ENCODE data around the gene FURIN. TPM values are rescaled to one million over a fixed set of nuclear protein-coding genes. Genes with fewer than 3 reads are reported as not detected.

Gene FURIN
- polyA plus RNA-seq, 2 of the 4 experiments (the other 2 are of a cell fraction), result 16.8 to 33.3 TPM

- ATAC-seq, result no peak
- CTCF ChIA-PET, result interaction anchor here (1.0 to 4.2 kb wide), 4 partner anchors 9 to 229 kb away, joined by 4 to 48 read pairs (median 4); partner anchors contain the start of genes FES and HDDC3
- 95% methylated on average over 15 of the region's 15 CpGs for WGBS (ENCODE audit: missing lambda C conversion rate)
- Histone ChIP-seq H3K27ac (no peak overlapping the region), H3K4me2 (no peak overlapping the region), H3K9me3 (no peaks in the 10 kb centered on the region), H3K4me3 (no peak overlapping the region), H3K4me1 (peaks cover 26% of the 10 kb centered on the region)
- no peak for TF ChIP-seq TP53 (CRISPR knock-in tag; IDR thresholded peaks at IDR 0.05)
- TF ChIP-seq BHLHE40 (IDR thresholded peaks at IDR 0.05; ENCODE audit: low read depth, low read length), result no peak
- no peak for TF ChIP-seq ZC3H11A (IDR thresholded peaks at IDR 0.05)
- TF ChIP-seq KDM1A (IDR thresholded peaks at IDR 0.05; ENCODE audit: low read depth), result no peak
- no peak for TF ChIP-seq JUNB (IDR thresholded peaks at IDR 0.05)
- no peak for FAIRE-seq
- DNase-seq (ENCODE audit: low read depth in 1 of 2, low spot score in 1 of 2), result no peak
- POLR2A ChIA-PET, result no interaction called here
Measured at GRCh38 chr15:90876512-90877170, 8.3 kb downstream of the FURIN start.

- ChIA-PET CTCF (interaction anchor here (0.7 to 1.4 kb wide), 4 partner anchors 9 to 230 kb away, joined by 3 to 4 read pairs (median 3); partner anchors contain the start of gene BLM), POLR2A (no interaction called here)
- no peak for FAIRE-seq
- Histone ChIP-seq H3K9me3 (no peaks in the 10 kb centered on the region), H3K4me2 (no peak overlapping the region), H3K4me3 (no peak overlapping the region), H3K27ac (no peak overlapping the region), H3K4me1 (peaks cover 25% of the 10 kb centered on the region)
- DNase-seq (ENCODE audit: low read depth in 1 of 2, low spot score in 1 of 2), result no peak
- 96% methylated on average over 14 of the region's 14 CpGs for WGBS (ENCODE audit: missing lambda C conversion rate)
- no peak for ATAC-seq
- no peak for TF ChIP-seq HOXB13 (CRISPR knock-in tag; IDR thresholded peaks at IDR 0.05; ENCODE audit: low read depth)
- TF ChIP-seq ELK1 (IDR thresholded peaks at IDR 0.05; ENCODE audit: low read depth, low read length), result no peak
Measured at GRCh38 chr15:90877315-90877714, 8.9 kb downstream of the FURIN start.

- POLR2A ChIA-PET, result no interaction called here
- no peak overlapping the region for H3K27ac ChIP-seq
Measured at GRCh38 chr15:90877996-90878395, 9.6 kb downstream of the FURIN start.

More at GRCh38 chr15:90877996-90878395, 9.6 kb downstream of the FURIN start:
- no peak overlapping the region for H3K4me3 ChIP-seq
- H3K4me1 ChIP-seq, result peaks cover 18% of the 10 kb centered on the region
- no peak for ATAC-seq
- CTCF ChIA-PET, result interaction anchor here (0.7 to 1.4 kb wide), 4 partner anchors 8 to 230 kb away, joined by 3 to 4 read pairs (median 3); partner anchors contain the start of gene BLM
- FAIRE-seq, result no peak
- no peak for TF ChIP-seq POLR2A (IDR thresholded peaks at IDR 0.05; ENCODE audit: low read length)
- no peak for TF ChIP-seq CBX2 (IDR thresholded peaks at IDR 0.05; ENCODE audit: borderline replicate concordance, low read depth)
- TF ChIP-seq RCOR1 (IDR thresholded peaks at IDR 0.05; ENCODE audit: low read depth, low read length), result no peak
- no peak for TF ChIP-seq EP300 (IDR thresholded peaks at IDR 0.05)
- no peak for TF ChIP-seq HDAC2 (IDR thresholded peaks at IDR 0.05)
- no peak for TF ChIP-seq RAD21 (conservative IDR thresholded peaks at IDR 0.05 in 1 of 2, IDR thresholded peaks at IDR 0.05 in 1 of 2)
- TF ChIP-seq CTCF (IDR thresholded peaks at IDR 0.05), result no peak
- TF ChIP-seq MAZ (IDR thresholded peaks at IDR 0.05; ENCODE audit: borderline replicate concordance, low read depth, low read length), result no peak
- no peak for TF ChIP-seq EHMT2 (IDR thresholded peaks at IDR 0.05; ENCODE audit: low read depth)
- TF ChIP-seq POLR2AphosphoS2 (conservative IDR thresholded peaks at IDR 0.05; ENCODE audit: low read length), result no peak
- TF ChIP-seq ATOH8 (CRISPR knock-in tag; IDR thresholded peaks at IDR 0.05; ENCODE audit: low read depth), result no peak
- no peak for TF ChIP-seq ZC3H11A (IDR thresholded peaks at IDR 0.05)
- TF ChIP-seq CBX8 (IDR thresholded peaks at IDR 0.05), result no peak
- no peak for TF ChIP-seq CHD4 (IDR thresholded peaks at IDR 0.05; ENCODE audit: borderline replicate concordance)
- no peak for DNase-seq (ENCODE audit: low read depth in 1 of 2, low spot score in 1 of 2)
- H3K4me2 ChIP-seq, result no peak overlapping the region
- 94% methylated on average over 14 of the region's 14 CpGs for WGBS (ENCODE audit: missing lambda C conversion rate)
- no peaks in the 10 kb centered on the region for H3K9me3 ChIP-seq
